Stimulated activated CD8-positive, alpha-beta memory T cell treated with anti-CD3 and anti-CD28 coated beads, Interleukin-15, amount 100 ng/mL, for 4 hours (primary cell): Measurements from ENCODE around the gene RABEPK.
"Not testable (repeated sequence)": the region's sequence is repeated elsewhere in the genome, so short reads cannot be mapped to it uniquely, and the experiment has no call there.

Experiments used
- DNase-seq, 2 donors: peaks; one replicate each; pipeline ENCODE4 v3.0.0-alpha.2; 2020; ENCODE audit warnings: low read depth in 2 of 2

RABEPK gene

DNA sequence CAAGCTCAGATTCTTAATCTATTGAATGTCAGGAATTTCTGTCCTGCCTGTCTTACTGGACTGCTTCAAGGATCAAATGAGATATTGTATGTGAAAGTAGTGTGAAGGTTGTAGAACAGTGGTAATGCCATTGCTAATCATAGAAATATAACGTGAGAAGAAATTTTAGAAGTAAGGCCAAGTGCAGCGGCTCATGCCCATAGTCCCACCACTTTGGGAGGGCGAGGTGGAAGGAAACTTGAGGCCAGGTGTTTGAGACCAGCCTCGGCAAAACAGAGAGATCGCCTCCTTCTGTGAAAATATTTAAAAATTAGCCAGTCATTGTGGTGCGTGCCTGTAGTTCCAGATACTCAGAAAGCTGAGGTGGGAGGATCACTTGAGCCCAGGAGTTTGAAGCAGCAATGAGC lies 45.9 kb downstream of the RABEPK start:
- DNase-seq, result no peak

DNA sequence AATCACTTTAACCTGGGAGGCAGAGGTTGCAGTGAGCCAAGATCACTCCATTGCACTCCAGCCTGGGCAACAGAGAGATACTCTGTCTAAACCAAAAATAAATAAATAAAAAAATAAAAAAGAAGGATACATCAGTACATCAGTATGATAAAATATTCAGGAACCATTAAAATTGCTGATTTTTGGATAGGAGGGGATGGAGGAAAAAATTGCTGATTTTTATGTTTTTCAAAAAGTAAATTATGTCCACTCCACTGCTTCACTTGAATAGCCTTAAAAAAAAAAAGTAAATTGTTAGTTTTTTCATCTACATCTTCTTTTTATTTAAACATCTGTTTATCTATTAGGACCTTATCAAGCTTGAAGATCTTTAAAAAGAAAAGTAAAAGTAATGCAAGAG lies 53.9 kb downstream of the RABEPK start:
- no peak for DNase-seq

DNA sequence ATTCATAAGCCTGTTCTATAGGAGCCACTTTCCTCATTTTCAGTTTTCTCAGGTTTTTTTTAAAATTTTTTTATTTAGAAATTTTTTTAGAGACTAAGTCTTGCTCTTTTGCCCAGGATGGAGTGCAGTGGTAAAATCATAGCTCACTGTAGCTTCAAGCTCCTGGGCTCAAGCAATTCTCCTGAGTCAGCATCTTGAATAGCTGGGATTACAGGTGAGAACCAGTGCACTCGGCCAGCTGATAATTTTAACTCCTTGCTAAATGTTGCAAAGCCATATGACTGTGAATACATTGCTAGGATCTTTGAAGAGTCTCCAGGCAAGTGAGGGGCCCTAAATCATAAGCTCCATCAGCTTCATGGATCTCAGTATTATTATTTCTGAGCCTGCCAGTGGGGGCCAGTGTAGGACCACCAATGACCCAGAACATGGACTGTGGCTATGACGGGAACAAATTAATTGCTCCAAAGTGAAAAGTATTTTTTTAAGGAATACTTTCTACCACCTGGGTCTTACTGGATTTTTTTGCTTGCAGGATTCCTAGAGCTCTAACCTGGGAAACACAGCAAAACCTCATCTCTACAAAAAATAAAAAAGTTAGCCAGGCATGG lies 55.5 kb downstream of the RABEPK start:
- DNase-seq, result no peak

DNA sequence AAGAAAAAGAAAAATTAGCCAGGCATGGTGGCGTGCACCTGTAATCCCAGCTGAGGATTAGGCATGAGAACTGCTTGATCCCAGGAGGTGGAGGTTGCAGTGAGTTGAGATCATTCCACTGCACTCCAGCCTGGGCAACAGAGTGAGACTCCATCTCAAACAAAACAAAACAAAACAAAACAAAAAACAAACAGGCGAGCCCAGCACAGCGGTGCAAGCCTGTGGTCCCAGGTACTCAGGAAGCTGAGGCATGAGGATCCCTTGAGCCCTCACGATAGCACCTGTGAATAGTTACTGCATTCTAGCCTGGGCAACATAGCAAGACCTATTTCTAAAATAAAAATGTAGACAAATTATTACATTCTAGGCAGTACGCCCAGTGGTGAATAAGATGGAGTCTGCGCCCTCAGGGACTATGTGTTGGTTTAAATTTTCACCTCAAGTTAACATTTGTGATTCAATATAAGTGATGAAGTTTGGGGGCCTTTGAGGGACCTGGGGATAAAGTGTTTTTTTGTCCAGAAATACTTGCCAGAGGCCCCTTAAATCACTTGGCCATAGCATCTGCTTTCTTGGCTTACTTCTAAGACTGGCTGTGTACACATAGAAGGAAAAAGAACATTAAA lies 57.9 kb downstream of the RABEPK start:
- no peak for DNase-seq

DNA sequence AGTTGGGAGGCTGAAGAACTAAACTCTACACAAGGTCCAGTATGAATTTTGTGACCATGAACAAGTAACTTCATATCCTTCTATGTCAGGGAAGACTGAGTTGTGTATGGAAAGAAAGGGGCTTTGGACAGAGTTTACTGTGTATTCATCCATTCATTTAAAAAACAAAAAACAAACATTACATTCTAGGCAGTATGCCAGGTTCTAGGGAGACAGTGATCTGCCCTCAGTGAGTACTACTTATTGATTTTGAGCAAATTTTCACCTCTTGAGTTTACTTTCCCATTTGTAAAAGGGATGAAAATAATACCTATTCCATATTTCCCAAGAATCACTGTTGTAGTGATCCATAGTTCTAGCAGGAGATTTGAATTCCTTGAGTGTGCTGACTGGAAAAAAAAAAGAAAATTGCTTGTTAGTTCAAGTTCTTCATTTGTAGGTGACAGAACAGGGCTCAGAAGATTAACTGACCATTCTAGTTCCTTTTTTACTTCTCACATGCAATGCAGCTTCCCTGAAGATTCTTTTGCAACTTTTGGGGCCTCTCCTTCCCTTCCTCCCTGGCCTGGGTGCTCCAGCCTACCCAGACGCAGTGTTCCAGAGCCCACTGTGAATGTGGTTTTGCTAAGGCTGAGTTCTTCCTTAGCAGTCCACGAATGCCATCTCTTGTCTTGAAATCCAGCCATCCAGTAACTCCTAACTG lies 58.6 kb downstream of the RABEPK start:
- no peak for DNase-seq

DNA sequence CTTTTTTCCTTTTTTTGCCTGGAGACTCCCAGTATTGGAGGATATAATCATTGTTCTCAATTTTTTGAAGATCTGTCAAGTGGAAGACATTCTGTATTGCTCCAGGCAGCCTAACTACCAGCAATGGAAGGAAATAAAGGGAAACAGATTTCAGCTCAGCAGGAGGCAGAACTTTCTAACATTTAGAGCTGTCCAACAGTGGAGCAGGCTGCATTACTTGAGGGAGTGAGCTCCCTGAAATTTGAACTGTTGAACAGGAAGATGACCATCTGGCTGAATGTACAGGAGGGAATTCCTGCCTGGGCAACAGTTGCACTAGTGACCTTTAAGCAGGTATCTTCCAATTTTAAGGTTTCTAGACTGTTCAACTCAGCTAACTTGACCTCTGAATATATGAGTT lies 60.2 kb downstream of the RABEPK start:
- no peak for DNase-seq

DNA sequence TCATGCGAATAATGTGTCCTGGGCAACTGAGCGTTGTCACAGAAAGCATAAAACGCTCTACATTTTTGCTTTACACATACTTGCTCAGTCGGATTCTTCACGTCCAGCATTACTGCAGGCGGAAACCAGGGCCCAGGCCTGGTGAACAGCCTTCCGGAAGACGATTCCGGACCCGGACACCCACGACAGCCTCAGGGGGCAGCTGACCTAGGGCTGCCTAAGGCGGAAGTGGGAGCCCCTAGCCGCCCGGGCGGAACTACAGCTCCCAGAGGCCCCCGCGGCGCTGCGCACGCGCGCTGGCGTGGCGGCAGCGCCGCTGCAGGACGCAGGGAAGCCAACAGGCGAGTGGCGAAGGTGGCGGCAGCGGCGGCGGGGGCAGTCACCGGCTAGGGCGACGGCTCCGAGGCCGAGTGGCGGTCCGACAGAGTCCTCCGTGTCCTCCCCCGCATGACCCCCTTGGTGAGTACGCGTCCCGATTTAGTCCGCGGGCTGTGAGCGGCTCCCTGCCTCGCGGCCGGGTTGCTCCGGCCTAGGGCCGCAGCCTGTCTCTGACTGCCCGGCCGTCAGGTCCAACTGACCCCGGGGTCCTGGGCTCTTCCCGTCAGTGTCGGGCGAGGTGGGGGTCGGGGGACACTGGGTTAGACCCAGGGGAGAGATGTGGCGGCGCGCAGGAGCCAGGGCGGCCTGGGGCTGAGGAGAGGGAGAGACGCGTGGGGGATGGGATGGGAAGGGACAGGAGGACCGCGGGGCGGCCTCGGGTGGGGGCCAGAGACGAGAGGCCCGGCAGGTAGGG lies 61.4 kb downstream of the RABEPK start, which contains the start of gene GAPVD1:
GAPVD1 (plus strand) TSS at position 326 of the 793 bp plus-strand sequence. CDS start 37,096 bp downstream, outside the sequence.
- peak; percentile 68 to 79 for DNase-seq

DNA sequence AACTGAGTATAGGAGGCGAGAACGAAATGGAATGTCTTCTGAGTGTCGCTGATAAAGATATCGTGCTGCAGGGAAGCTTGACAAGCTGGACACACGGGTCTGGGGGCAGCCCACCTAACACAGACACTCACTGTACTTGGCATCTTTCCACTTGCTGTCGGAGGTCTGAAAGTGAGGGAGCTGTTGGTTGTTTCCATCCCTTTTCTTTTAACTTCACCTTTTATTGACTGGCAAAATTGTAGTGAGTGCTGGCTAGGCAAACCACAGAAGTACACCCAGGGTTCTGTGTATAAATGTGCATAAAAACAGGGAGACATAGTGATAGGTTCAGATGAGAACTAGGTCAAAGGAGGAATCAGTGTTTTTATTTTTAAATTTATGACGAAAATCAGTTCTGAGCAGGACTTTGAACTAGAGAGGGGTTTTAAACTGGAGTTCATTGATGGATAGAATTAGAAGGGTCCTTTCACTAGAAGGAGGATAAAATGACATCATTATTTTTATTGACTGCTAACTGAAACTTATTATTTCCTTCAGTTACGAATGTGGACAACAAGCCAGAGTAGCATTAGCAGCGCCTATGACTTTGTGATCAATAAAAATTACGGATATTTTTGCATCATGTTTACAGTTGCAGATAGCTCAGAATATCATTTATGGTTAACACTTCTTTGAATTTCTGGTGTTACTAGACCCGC lies 62.1 kb downstream of the RABEPK start:
- no peak for DNase-seq

DNA sequence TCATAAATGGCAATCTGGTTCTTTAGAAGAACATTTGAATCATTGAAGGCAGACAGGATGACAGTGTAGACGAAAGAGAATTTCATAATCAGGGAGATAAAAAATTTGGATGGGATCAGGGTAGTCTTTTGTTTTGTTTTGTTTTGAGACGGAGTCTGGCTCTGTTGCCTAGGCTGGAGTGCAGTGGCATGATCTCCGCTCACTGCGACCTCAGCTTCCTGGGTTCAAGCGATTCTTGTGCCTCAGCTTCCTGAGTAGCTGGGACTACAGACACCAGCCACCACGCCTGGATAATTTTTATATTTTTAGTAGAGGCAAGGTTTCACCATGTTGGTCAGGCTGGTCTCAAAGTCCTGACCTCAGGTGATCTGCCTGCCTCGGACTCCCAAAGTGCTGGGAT lies 63.7 kb downstream of the RABEPK start:
- DNase-seq, result not testable (repeated sequence)

DNA sequence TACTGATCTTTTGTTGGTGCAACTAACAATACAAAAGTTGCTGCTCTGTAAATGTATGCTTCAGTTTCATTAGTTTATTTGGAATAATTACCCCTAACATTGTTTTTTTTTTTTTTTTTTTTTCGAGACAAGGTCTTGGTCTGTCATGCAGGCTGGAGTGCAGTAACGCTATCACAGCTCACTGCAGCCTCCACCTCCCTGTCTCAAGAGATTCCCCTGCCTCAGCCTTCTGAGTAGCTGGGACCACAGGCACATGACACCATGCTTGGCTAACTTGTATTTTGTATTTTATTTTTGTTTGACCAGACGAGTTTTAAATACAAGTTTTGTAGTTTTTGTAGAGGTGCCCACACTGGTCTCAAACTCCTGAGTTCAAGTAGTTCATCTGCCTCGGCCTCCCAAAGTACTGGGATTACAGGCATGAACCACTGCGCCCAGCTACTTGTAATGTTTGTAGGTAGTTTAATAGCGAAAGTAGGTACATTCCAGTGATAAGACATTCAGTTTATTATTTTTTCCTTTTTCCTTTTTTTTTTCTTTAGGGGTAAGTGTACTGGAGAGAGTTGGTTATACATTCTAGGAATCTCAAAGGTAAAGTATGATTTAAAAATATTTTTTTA lies 68.2 kb downstream of the RABEPK start:
- DNase-seq, result no peak

DNA sequence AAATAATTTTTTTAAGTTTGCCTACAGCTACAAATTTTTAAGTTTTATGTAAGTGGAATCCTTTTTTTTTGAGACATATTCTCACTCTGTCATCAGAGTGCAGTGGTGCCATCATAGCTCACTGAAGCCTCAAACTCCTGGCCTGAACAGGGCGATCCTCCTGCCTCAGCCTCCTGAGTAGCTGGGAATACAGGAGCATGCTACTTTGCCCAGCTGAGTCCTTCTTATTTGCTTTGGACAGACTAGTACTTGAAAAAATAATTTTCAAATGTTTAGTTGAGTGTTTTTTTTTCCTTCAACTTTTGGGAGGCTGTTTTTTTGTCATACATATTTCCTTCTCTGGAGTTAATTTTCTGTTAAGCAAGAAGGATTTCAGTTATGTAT lies 68.7 kb downstream of the RABEPK start:
- DNase-seq, result no peak

DNA sequence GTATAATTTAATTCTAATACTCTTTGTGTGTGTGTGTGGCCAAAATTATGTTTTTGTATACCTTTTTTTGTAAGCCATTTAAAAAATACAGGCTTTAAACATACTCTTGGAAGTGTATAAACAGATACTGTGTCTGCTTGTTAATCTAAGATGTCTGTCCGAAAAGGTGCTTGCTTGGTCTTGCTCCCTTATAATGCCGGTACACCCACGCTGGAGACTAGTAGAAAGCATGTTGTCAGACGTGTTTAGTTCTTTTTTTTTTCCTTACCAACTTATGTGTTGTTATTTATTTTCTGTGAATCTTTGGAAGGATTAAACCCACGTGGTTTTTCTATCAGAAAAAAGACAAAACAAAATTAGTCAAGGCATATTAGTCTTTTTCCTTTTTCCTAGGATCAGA lies 70.7 kb downstream of the RABEPK start:
- no peak for DNase-seq

DNA sequence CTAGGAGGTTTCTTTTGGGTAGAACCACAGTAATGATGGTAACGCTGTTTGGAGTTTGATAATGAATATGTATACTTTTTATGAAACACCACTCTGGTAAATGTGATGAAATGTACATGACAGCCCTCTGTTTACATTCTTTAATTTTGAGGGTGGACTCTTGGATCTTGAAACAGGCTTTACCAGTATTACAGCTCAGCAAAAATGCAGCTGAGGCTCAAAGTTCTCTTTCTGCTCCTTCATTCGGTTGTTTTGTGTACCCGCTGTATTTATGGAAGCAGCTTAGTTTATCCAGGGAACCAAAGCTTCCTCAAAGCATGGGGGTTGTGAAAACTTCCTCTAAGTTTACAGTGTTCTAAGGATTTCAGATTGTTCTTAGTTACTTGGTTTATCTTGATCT lies 72.4 kb downstream of the RABEPK start:
- DNase-seq, result no peak

DNA sequence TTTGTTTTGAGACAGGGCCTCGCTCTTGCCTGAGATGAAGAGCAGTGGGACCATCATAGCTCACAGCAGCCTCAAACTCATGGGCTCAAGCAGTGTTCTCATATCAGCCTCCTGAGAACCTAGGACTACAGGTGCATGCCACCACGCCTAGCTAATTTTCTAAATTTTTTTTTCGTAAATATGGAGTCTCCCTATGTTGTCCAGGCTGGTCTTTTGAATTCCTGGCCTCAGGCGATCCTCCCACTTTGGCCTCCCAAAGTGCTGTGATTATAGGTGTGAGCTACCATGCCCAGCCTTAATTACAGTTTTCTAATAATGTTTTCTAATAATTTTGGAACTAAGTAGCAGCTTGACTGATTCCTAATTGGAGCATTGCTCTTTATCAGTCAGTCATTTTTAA lies 76.4 kb downstream of the RABEPK start:
- DNase-seq, result no peak

DNA sequence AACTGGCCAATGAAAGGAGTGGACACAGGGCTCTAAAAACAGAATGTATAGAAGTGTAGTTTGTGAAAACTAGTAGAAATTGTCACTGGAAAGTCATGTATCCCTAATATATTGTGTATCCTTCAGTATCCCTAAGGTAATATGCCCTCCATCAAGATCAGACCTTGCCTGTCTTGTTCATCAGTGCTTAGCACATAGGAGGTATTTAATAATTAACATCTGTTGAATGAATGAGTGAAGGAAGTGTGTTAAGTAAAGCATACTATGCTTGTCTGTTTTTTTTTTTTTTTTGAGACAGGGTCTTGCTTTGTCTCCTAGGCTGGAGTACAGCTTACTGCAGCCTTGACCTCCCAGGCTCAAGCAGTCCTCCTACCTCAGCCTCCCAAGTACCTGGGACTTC lies 77.1 kb downstream of the RABEPK start:
- DNase-seq, result no peak

DNA sequence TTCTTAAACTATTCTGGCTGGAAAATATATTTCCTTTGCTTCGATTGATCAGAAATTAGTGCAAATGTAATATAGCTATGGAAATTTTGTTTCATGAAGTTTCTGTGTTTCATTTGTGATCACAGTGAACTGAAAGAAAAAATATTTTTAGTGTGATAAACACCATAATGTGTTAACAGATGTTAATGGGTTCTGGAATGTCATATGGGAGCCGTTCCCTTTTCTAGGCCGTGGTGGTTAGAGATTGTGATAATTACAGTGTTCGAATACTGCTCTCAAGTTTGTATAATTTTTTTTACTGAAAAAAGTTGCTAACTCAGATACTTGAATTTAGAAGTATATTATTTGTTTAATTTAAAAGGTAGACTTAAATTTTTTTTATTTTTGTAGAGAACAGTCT lies 80.6 kb downstream of the RABEPK start:
- DNase-seq, result no peak
